ENCODE measurements around the gene IRX6. TPM values are rescaled to one million over a fixed set of nuclear protein-coding genes. Genes with fewer than 3 reads are reported as not detected.

IRX6 gene
- total RNA-seq, 1 donor from 2014 or later, result 0.18 TPM

GRCh38 chr16:55294931-55295342 lies 29.1 kb upstream of the IRX6 start:
- CTCF ChIA-PET, result no interaction called here

GRCh38 chr16:55297062-55297909 lies 26.7 kb upstream of the IRX6 start:
- ChIA-PET POLR2A (no interaction called here), CTCF (no interaction called here)
- no peaks in the 10 kb centered on the region for H3K36me3 Mint-ChIP-seq (ENCODE audit: low read depth)
- DNase-seq (no peak), ATAC-seq (ENCODE audit: low read depth) (no peak)
- no peak overlapping the region for H3K4me3 Mint-ChIP-seq
- no peaks in the 10 kb centered on the region for H3K4me1 Mint-ChIP-seq
- H3K9me3 Mint-ChIP-seq, result no peaks in the 10 kb centered on the region
- intact Hi-C loops (cut with micrococcal nuclease), result no loop called here
- no peak overlapping the region for H3K27ac Mint-ChIP-seq
- no peak for TF ChIP-seq CTCF (IDR thresholded peaks at IDR 0.05)
- H3K27me3 Mint-ChIP-seq, result peaks cover 6% of the 10 kb centered on the region

More at GRCh38 chr16:55294931-55295342, 29.1 kb upstream of the IRX6 start:
- H3K4me3 Mint-ChIP-seq, result no peak overlapping the region
- no peaks in the 10 kb centered on the region for H3K9me3 Mint-ChIP-seq
- H3K4me1 Mint-ChIP-seq, result no peaks in the 10 kb centered on the region
- ATAC-seq (ENCODE audit: low read depth) (no peak), DNase-seq (no peak)
- H3K27ac Mint-ChIP-seq, result no peak overlapping the region
- peaks cover 1% of the 10 kb centered on the region for H3K27me3 Mint-ChIP-seq
- POLR2A ChIA-PET, result no interaction called here
- TF ChIP-seq CTCF (IDR thresholded peaks at IDR 0.05), result no peak
- H3K36me3 Mint-ChIP-seq (ENCODE audit: low read depth), result no peaks in the 10 kb centered on the region
- intact Hi-C loops (cut with micrococcal nuclease), result no loop called here

- Mint-ChIP-seq H3K4me3 (no peak overlapping the region), H3K27me3 (peaks cover 6% of the 10 kb centered on the region), H3K4me1 (no peaks in the 10 kb centered on the region), H3K27ac (no peak overlapping the region), H3K36me3 (ENCODE audit: low read depth) (no peaks in the 10 kb centered on the region), H3K9me3 (no peaks in the 10 kb centered on the region)
- ChIA-PET POLR2A (no interaction called here), CTCF (no interaction called here)
- no peak for ATAC-seq (ENCODE audit: low read depth)
- no peak for TF ChIP-seq CTCF (IDR thresholded peaks at IDR 0.05)
- intact Hi-C loops (cut with micrococcal nuclease), result no loop called here
- DNase-seq, result no peak
Observed at GRCh38 chr16:55297910-55298479, 26.0 kb upstream of the IRX6 start.

GRCh38 chr16:55301385-55302008 lies 22.5 kb upstream of the IRX6 start:
- ATAC-seq (ENCODE audit: low read depth), result no peak
- TF ChIP-seq CTCF (IDR thresholded peaks at IDR 0.05), result no peak
- Mint-ChIP-seq H3K36me3 (ENCODE audit: low read depth) (no peaks in the 10 kb centered on the region), H3K27ac (no peak overlapping the region), H3K27me3 (peaks cover 8% of the 10 kb centered on the region), H3K4me1 (no peaks in the 10 kb centered on the region), H3K4me3 (no peak overlapping the region), H3K9me3 (no peaks in the 10 kb centered on the region)
- intact Hi-C loops (cut with micrococcal nuclease), result no loop called here
- ChIA-PET POLR2A (no interaction called here), CTCF (no interaction called here)
- no peak for DNase-seq

GRCh38 chr16:55302635-55303034 lies 21.4 kb upstream of the IRX6 start:
- POLR2A ChIA-PET, result no interaction called here
- no peak for DNase-seq
- Mint-ChIP-seq H3K27ac (no peak overlapping the region), H3K4me3 (no peak overlapping the region), H3K9me3 (no peaks in the 10 kb centered on the region), H3K27me3 (peaks cover 8% of the 10 kb centered on the region), H3K4me1 (no peaks in the 10 kb centered on the region), H3K36me3 (ENCODE audit: low read depth) (no peaks in the 10 kb centered on the region)
- no peak for TF ChIP-seq CTCF (IDR thresholded peaks at IDR 0.05)
- intact Hi-C loops (cut with micrococcal nuclease), result no loop called here
- CTCF ChIA-PET, result no interaction called here
- no peak for ATAC-seq (ENCODE audit: low read depth)

All from activated B cell treated with CpG ODN at 0.5 μM for 24 hours (primary cell).